ENCODE measurements around the gene SLC12A7.

SLC12A7 gene

GRCh38 chr5:1045960-1046560 is 65.8 kb downstream of the SLC12A7 start:
- DNase-seq = no peak

GRCh38 chr5:1044117-1044516 is 67.7 kb downstream of the SLC12A7 start:
- DNase-seq = no peak

GRCh38 chr5:1043327-1043726 is 68.5 kb downstream of the SLC12A7 start:
- no peak for DNase-seq

GRCh38 chr5:1042626-1043025 is 69.2 kb downstream of the SLC12A7 start:
- DNase-seq = no peak

- no peak for DNase-seq
These were observed 70.4 kb downstream of the SLC12A7 start for GRCh38 chr5:1041225-1042143.

- no peak for DNase-seq
These were observed 71.3 kb downstream of the SLC12A7 start for GRCh38 chr5:1040571-1040970.

- no peak for DNase-seq
These were observed 72.1 kb downstream of the SLC12A7 start for GRCh38 chr5:1039706-1040260.

- no peak for DNase-seq
These were observed 72.7 kb downstream of the SLC12A7 start for GRCh38 chr5:1039210-1039548.

- DNase-seq = no peak
These were observed 73.2 kb downstream of the SLC12A7 start for GRCh38 chr5:1038417-1039209.

- DNase-seq = no peak
These were observed 74.0 kb downstream of the SLC12A7 start for GRCh38 chr5:1037671-1038416.

GRCh38 chr5:1037123-1037670 is 74.7 kb downstream of the SLC12A7 start:
- DNase-seq = no peak

- no peak for DNase-seq
These were observed 75.2 kb downstream of the SLC12A7 start for GRCh38 chr5:1036504-1037122.

GRCh38 chr5:1035421-1036405 is 76.2 kb downstream of the SLC12A7 start:
- no peak for DNase-seq

GRCh38 chr5:1034986-1035385 is 76.9 kb downstream of the SLC12A7 start:
- DNase-seq = no peak

GRCh38 chr5:1034421-1034905 is 77.4 kb downstream of the SLC12A7 start:
- DNase-seq = no peak

GRCh38 chr5:1033606-1034420 is 78.0 kb downstream of the SLC12A7 start:
- no peak for DNase-seq

GRCh38 chr5:1033178-1033577 is 78.7 kb downstream of the SLC12A7 start:
- no peak for DNase-seq

GRCh38 chr5:1032551-1033027 is 79.3 kb downstream of the SLC12A7 start:
- DNase-seq = no peak

- no peak for DNase-seq
These were observed 79.9 kb downstream of the SLC12A7 start for GRCh38 chr5:1032011-1032410.

Measured in activated T-cell treated with anti-CD3 and anti-CD28 coated beads for 4 hours (primary cell).